ENCODE results near the gene CALCB. TPM values are rescaled to one million over a fixed set of nuclear protein-coding genes. Genes with fewer than 3 reads are reported as not detected.

Gene CALCB
- total RNA-seq, 1 experiment from 2014 or later, result 22.3 TPM

DNA sequence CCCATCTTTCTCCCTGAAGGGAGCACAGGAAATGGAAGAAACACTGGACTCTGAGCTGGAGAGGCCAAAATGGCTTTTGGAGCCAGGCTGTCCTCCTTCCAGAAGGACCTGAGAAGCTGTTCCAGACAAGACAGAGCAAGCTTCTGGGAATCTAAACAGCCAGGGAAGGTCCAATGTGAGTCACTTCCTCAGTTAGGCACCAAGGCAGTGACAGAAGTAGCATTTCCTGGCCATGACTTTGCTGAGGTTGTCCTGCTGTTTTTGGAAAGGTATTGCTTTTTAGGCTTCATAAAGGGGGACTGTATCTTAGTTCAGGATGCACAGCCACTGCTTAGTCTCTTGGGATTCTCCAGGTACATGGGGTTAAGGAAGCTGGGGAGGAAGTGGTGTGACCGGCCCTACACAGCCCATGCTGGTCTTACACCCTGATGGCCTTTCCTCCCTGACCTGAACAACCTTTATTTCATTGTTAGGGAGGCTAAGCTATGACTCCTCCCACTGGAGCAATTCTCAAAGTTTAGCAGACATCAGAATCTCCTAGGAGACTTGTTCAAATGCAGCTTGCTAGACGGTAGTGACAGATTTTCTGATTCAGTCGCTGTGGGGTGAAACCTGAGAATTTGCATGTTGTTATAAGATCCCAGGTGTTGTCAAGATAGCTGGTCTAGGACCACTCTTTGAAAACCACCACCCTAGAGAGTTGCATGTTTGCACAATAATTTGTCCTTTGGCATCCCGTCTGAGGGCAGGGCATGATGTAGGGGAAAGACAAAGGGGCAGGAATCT lies 34.5 kb downstream of the CALCB start:
- POLR2A ChIA-PET (ENCODE audit: low non-redundant PET), result no interaction called here
- Histone ChIP-seq H3K4me3 (ENCODE audit: low read depth, low read length, poor library complexity, severe bottlenecking) (no peak overlapping the region), H3K27ac (ENCODE audit: low read depth, low read length, poor library complexity, severe bottlenecking) (no peak overlapping the region), H3K27me3 (replicated peaks; ENCODE audit: insufficient read depth, low read depth, low read length, poor library complexity) (no peaks in the 10 kb centered on the region), H3K9me3 (ENCODE audit: low read depth, low read length, poor library complexity, severe bottlenecking) (no peaks in the 10 kb centered on the region), H3K36me3 (ENCODE audit: insufficient read depth, low read length, poor library complexity, severe bottlenecking) (no peaks in the 10 kb centered on the region), H3K4me1 (ENCODE audit: insufficient read depth, low read length, poor library complexity, severe bottlenecking) (no peaks in the 10 kb centered on the region)
- intact Hi-C loops (cut with micrococcal nuclease; ENCODE audit: unreplicated experiment), result no loop called here
- no TSS peak for BruUV-seq (replicated peaks)
- TF ChIP-seq, protein P1, sequence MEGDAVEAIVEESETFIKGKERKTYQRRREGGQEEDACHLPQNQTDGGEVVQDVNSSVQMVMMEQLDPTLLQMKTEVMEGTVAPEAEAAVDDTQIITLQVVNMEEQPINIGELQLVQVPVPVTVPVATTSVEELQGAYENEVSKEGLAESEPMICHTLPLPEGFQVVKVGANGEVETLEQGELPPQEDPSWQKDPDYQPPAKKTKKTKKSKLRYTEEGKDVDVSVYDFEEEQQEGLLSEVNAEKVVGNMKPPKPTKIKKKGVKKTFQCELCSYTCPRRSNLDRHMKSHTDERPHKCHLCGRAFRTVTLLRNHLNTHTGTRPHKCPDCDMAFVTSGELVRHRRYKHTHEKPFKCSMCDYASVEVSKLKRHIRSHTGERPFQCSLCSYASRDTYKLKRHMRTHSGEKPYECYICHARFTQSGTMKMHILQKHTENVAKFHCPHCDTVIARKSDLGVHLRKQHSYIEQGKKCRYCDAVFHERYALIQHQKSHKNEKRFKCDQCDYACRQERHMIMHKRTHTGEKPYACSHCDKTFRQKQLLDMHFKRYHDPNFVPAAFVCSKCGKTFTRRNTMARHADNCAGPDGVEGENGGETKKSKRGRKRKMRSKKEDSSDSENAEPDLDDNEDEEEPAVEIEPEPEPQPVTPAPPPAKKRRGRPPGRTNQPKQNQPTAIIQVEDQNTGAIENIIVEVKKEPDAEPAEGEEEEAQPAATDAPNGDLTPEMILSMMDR (conservative IDR thresholded peaks at IDR 0.05; ENCODE audit: low read depth, low read length), result no peak
- TF ChIP-seq EZH2 (IDR thresholded peaks at IDR 0.05; ENCODE audit: borderline replicate concordance, low read depth, low read length, poor library complexity, severe bottlenecking), result no peak
- DNase-seq (ENCODE audit: low spot score), result no peak
- CTCF ChIA-PET, result no interaction called here

DNA sequence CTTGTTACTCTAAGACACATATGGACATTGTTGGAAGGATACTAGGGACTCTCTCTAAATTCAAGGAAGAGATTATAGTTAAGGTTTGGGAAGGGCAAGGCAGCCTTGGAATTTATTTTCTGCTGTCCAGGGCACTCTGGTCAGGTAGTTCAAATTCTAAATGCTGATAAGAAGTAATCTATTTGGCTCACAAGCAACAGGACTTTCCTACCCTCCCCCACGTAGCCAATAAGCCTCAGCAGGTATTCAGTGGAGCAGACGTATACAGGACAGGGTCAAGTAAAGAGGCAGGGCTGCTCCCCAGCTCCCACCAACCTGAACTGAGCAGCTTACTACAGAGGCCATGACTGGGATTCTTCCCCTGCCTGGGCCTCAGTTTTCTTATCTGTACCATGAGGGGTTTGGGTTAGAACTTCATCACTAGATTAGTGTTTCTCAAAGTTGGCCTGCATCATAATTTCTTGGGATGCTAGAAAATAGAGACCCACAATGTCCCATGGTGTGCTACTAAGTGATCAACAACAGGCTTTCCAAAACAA lies 35.3 kb downstream of the CALCB start:
- ChIA-PET CTCF (no interaction called here), POLR2A (ENCODE audit: low non-redundant PET) (no interaction called here)
- H3K9me3 ChIP-seq (ENCODE audit: low read depth, low read length, poor library complexity, severe bottlenecking), result no peaks in the 10 kb centered on the region
- H3K27me3 ChIP-seq (replicated peaks; ENCODE audit: insufficient read depth, low read depth, low read length, poor library complexity), result no peaks in the 10 kb centered on the region
- DNase-seq (ENCODE audit: low spot score), result no peak
- intact Hi-C loops (cut with micrococcal nuclease; ENCODE audit: unreplicated experiment), result no loop called here
- no peaks in the 10 kb centered on the region for H3K4me1 ChIP-seq (ENCODE audit: insufficient read depth, low read length, poor library complexity, severe bottlenecking)
- BruUV-seq (replicated peaks), result no TSS peak
- TF ChIP-seq, protein P1 (conservative IDR thresholded peaks at IDR 0.05; ENCODE audit: low read depth, low read length), result no peak
- TF ChIP-seq EZH2 (IDR thresholded peaks at IDR 0.05; ENCODE audit: borderline replicate concordance, low read depth, low read length, poor library complexity, severe bottlenecking), result no peak
- no peak overlapping the region for H3K4me3 ChIP-seq (ENCODE audit: low read depth, low read length, poor library complexity, severe bottlenecking)
- H3K36me3 ChIP-seq (ENCODE audit: insufficient read depth, low read length, poor library complexity, severe bottlenecking), result no peaks in the 10 kb centered on the region
- no peak overlapping the region for H3K27ac ChIP-seq (ENCODE audit: low read depth, low read length, poor library complexity, severe bottlenecking)

DNA sequence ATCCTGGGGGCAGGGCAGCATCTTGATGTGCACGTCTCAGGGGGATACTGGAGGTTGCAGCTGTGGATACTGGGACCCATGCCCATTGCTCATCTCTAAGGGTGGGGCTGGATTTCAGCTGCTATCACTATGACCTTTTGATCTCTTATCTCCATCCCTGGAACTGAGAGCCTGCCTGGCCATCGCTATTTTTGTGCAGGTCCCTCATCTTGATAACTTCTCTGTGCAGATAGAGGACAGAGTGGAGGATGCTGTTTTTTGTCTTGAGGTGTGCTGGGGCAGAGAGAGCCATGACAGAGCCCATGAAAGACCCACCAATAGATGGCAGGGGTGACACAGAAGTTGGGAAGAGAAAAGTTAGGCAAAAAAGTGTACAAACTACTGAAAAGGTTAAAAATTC lies 36.2 kb downstream of the CALCB start:
- Histone ChIP-seq H3K27me3 (replicated peaks; ENCODE audit: insufficient read depth, low read depth, low read length, poor library complexity) (no peaks in the 10 kb centered on the region), H3K27ac (ENCODE audit: low read depth, low read length, poor library complexity, severe bottlenecking) (no peak overlapping the region), H3K36me3 (ENCODE audit: insufficient read depth, low read length, poor library complexity, severe bottlenecking) (no peaks in the 10 kb centered on the region), H3K4me1 (ENCODE audit: insufficient read depth, low read length, poor library complexity, severe bottlenecking) (no peaks in the 10 kb centered on the region), H3K9me3 (ENCODE audit: low read depth, low read length, poor library complexity, severe bottlenecking) (no peaks in the 10 kb centered on the region), H3K4me3 (ENCODE audit: low read depth, low read length, poor library complexity, severe bottlenecking) (no peak overlapping the region)
- TF ChIP-seq, protein P1 (conservative IDR thresholded peaks at IDR 0.05; ENCODE audit: low read depth, low read length), result no peak
- no peak for TF ChIP-seq EZH2 (IDR thresholded peaks at IDR 0.05; ENCODE audit: borderline replicate concordance, low read depth, low read length, poor library complexity, severe bottlenecking)
- BruUV-seq (replicated peaks), result no TSS peak
- no peak for DNase-seq (ENCODE audit: low spot score)
- intact Hi-C loops (cut with micrococcal nuclease; ENCODE audit: unreplicated experiment), result no loop called here
- ChIA-PET POLR2A (ENCODE audit: low non-redundant PET) (no interaction called here), CTCF (no interaction called here)
